GM19463 (cell line): ENCODE measurements around the gene TMEM179.

Source experiments
- ATAC-seq: cut with Tn5 transposase; IDR thresholded peaks from one replicate; pipeline ENCODE4 v1.9.1; 2021; ENCODE audit warnings: mild to moderate bottlenecking, moderate library complexity; ENCODE audit not compliant: unreplicated experiment

Gene TMEM179

DNA sequence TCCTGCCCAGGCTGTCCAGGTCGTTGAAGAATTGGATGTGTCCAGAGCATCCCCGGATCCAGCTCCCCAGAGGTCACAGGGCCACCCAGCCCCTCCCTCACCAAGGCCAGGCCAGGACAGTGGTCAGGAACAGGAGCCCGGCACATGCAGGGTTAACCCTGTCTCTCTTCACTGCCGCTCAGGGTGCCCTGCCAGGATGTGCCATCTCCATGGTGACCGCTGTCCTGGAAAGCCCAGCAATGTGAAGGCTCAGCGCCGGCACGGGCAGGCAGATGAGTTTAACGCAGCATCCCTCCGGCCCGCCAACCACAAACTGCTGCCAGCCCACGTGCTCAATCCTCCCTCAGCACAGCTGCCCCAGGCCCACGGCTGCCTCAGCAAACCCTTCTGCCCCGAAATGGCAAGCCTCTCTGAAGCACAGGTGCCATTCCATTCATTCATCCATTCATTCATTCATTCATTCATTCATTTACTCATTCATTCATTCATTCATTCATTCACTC, 4.4 kb downstream of the TMEM179 start:
- ATAC-seq = no peak

DNA sequence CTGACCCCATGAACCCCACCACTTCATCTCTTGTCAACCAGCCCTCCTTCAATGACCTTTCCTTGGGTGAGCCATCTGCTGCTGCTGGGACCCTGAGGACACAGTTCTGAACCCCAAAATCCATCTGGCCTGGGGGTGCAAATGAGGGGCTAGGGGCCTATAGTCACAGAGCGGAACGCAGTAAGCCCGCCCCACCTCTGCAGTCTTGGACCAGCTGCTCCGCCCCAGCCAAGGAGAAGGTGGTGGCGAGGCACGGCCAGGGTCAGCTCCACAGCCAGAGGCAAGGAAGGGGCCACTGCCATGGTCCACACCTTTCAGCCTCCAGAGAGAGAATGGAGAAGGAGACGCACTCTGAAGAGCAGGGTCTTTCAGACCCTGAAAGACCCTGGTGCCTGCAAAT, 5.1 kb downstream of the TMEM179 start:
- no peak for ATAC-seq

DNA sequence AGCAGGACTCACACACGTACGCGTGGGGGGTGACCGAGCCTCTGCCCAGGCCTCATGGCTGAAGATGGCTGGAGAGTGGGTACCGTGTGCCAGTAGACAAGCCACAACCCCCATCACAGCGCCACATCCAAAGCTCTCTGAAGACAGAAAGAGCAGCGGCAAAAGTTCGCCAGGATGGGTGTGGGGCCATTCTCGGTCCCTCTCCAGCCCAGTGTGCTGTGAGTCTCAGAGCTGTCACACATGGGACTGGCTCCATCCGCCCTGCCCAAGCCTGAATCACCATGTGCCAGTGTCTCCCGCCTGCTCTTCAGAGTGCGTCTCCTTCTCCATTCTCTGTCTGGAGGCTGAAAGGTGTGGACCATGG, 5.7 kb downstream of the TMEM179 start:
- no peak for ATAC-seq

DNA sequence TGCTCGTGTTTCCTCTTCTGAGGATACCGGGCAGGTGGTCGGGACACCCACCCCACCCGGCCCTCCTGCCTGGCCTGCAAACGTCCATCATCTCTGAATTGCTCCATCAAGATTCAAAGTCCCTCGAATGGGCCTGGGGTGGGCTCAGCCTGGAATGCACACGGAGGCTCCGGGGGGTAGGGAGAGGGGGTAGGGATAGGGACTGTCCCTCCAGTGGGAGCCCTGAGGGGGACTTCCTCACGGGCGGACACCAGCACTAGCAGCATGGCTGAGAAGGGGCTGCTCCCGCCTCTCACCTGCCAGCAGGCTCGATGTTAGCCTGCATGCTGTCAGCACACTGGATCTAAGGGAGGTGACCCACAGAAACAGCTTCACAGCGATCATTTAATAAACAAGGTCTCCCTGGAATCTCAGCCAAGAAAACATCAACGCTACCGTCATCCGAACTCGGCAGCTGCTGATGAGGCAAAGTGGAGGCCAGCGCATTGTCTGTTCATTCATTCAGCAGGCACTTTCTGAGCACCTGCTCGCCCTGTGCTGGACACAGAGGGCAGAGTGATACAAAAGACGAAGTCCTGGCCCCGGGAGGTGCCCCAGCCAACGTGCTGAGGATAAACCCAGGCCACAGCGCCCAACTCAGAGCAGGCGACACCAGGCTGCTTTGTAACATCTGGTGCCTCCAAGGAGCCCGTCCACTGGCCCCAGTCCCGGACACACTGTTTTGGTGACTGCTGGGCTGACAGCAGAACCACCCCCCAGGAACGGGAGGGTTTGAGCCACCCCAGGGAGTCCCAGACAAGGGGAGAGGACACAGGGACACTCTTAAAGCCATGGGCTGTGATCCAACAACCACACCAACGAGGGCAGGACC, 6.3 kb downstream of the TMEM179 start:
- ATAC-seq = no peak

DNA sequence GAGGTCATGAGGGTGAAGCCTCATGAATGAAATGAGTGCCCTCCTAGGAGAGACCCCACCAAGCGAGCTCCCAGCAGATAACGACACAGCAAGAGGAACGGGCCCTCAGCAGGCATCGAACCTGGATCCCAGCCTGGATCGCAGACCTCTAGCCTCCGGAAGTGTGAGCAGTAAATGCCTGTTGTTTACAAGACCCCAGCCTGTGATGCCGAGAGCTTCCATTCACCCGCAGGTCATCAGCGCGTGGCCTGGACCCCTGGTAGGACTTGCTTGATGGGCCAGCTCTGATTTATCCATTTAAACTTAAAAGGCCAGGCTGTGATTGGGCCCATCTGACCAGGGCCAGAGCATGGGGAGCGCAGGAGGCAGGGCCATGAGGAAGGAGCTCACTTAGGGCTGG, 7.0 kb downstream of the TMEM179 start:
- no peak for ATAC-seq

DNA sequence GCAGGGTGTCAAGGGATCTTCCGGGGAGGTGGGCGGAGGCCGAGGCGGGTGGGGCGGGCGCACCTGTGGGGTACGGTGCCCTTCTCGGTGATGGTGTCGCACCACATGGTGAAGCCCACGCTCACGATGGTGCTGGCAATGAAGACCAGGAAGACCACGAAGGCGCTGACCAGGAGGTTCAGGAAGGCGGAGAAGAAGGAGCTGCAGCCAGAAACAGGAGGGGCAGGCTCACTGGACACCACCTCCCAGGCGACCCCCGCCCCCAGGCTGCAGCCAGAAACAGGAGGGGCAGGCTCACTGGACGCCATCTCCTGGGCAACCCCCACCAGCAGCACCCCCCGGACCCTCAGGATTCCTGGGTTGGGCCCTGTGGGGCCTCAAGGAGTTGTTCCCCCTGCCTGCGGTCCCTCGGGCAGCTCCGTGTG, 7.6 kb downstream of the TMEM179 start:
- ATAC-seq = no peak

DNA sequence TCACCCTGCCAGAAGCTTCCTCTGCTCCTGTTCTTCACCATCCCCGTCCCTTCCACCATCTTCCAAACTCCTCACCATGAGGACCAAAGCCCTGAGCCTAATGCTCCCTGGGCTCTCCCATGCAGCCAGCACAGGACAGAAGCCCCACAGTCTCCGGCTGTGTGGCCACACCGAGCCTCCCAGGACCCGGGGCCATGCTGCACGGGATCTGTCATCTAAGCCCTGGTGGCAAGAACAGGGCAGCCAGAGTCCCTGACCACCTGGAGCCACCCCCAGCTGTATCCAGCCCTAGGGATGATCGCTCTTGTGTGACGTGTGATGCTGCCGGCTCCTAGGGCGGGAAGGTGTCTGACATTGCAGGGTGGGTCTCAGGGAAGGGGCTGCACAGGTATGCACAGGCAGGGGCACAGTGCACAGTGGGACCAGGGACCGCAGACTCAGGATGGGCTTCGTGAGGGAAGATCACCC, 8.1 kb downstream of the TMEM179 start:
- no peak for ATAC-seq

DNA sequence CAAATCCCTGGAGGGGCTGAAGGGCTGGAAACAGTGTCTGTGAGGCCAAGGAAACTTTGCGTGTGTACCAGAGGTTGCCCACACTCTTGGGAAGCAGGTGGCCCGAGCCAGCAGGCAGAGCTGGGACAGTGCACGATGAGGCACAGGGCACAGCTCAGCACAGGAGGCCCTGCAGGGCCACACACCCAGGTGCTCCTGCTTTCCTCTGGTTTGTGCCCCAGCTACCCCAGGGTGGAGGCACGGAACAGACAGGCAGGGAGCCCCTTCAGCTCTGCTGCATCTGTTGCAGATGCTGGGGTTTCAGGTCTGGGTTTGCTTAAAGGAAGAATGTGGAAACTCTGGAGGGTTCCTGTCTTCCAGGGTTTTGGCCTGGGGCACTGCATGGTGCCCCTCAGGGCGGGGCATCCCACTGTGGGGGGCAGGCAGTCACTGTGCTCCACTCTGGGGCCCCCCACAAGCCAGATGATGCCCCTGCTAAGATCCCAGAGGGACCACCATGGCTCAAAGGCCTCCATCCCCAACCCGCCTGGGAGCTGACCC, 8.6 kb downstream of the TMEM179 start:
- ATAC-seq = no peak

DNA sequence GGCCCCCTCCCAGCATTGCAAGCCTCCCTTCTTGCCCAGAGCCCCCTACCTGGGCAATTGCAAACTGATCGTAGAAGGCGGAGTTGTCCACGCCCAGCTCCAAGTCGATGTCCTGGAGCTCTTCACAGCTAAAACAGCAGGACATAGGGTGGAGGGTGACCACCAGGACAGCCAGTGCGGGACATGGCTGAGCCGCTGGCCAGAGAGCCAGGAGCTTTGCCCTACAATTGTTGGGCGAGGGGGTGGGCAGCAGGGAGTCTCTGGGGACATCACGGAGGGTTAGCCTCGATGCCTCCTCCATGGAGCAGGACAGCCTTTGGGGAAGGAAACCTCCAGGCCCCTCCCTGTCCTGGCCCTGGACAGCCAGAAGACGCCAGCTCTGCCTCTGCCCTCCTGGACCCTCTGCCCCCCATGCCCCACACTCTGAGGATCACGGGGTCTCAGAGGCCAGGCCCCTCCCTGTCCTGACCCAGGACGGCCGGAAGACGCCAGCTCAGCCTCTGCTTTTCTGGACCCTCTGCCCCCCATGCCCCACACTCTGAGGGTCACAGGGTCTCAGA, 9.4 kb downstream of the TMEM179 start:
- ATAC-seq = no peak

DNA sequence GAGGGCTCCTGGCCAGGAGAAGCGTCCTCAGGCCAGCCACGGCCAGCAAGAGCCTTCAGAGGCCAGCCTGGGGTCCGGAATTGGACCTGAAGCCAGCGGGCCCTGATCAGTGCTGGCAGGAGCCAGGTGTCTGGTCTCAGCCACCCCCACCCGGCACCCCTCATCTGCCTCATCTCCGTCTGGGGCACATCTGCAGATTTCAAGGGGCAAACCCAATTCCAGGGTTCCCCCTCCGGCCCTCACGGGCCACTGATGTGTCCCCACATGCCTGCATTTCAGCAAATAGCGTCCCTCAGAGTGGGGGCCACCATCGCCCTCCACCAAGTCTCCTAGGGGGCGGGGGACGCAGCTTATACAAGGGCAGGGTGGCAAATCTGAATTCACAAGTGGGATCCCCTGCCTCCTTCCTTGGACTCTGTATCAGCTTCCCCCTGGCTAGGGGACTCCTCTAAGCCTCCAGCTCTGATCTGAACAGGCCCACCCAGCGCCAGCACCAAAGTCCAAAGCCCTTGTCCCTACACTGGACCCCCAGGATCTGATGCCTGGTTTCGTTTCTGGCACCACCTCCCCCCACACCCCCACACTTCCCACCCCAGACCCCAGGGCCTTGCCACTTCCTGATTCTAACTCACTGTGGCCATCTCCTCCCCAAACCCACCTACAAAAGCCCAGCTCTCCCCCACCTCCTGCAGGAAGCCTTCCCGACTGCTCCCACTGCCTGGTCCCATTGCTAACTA, 10.1 kb downstream of the TMEM179 start:
- no peak for ATAC-seq

DNA sequence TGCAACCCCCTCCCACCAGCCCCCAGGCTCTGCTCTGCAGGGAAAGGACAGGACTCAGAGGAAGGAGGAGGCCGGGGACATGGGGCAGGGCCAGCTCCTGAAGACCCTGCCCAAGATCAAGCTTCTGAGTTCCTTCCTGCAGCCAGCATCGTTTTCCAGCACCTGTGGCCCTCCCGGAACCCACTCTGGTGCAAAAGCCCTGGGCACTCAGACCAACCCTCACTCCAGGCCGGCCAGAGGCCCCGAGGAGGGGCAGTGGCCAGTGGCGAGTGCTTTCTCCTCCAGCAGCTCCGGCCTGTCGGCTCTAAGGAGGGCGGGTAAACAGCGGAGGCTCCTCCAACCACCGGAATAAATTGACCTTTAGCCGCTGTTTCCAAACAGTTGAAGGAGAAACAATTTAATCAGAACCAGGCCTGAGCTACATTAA, 10.8 kb downstream of the TMEM179 start:
- ATAC-seq = no peak

DNA sequence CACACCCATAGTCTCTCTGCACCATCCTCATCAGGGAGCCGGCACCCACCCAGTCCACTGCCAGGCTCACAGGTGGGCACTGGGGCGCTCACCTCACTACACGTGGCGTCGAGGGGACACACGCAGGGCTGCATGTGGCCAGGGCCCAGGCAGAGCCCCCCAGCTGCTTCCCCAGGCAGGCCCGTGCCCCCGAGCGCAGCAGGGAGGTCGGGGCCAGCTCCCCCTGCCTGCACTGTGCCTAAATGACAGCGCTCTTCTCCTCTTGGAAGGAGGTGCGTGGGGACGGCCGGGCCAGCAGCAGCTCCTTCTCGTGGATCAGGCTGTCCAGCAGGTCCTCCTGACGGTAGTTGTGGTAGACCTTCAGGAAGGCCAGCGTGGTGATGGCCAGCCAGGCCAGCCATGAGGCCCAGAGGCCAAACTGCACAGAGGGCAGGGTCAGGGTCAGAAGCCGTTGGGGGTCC, 11.3 kb downstream of the TMEM179 start:
- ATAC-seq = no peak

DNA sequence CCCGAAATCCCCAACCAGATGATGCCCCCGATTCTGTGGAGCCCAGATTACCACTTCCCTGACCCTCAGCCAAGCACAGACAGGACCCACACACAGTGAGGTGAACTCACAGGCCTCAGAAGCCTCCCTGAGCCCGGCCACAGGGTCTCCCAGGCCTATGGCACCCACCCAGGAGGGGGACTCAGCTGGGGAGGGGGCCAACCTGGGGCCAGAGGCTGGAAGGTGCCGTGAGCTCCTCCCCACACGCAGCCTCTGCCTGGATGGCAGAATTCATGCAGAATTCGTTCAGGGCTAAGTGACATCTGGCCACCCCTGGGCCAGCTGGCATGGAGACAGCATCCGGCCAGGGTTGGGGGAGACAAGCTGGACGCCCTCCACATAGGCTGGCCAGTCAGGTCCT, 11.8 kb downstream of the TMEM179 start:
- no peak for ATAC-seq

DNA sequence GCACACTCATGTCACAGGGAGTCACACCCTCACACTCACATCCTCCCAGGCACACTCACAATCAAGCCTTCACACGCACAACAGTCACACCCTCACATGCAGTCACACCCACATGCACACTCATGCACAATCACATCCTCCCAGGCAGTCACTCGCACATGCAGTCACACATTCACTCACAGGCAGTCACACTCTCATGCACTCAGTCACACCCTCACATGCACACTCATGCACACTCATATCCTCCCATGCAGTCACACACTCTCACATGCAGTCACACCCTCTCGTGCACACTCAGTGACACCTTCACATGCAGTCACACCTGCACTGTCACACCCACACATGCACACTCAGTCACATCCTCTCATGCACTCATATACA, 12.3 kb downstream of the TMEM179 start:
- ATAC-seq = no peak

DNA sequence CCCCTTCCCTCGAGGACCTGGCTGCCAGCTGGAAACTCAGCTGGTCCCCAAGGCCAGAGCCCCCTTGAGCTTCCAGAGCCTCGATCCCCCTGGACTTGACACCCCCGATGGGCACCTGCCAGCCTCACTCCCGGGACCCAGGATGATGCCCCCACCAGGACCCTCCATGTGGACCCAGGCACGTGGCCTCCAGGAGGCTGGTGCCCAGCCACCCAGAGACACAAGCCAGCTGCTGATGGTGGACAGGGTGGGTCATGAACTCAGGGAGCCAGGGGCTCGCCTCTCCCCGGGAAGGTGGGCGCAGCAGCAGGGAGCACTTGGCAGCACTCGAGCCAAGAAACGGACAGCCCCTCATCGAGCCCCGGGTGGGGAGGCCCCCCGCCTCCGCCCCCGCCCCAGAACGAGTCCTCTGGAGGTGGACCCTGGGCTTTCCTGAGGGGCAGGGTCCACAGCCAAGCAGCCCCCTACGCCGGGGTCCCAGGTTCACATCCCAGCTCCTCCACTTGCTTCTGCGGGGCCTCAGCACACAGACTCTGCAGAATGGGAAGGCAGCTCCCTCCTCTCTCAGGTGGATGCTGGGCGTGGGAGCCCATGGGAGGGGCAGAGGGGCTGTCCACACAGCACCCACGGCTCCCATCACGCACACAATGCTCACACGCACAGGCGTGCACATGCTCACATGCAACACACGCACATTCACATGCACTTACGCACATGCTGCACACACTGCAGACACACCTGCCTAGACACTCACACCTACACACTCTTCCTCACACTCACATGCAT, 12.9 kb downstream of the TMEM179 start:
- no peak for ATAC-seq

DNA sequence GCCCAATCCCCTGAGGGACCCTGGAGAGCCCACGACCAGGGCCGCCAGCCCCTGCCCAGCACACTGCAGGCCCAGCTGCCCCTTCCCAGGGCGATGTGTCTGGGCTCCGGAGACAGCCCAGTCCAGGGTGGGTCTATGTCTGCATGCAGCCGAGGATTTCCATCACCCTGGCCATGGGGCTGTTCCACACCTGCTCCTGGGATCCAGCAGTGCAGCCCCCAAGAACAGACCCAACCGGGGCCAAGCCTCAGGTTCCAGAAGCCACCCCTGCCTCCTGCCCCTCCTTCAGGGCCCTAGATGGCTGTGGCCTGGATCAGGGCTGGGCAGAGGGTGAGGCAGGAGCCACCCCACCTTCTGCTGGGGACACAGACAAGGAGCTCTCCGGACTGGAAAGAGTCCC, 13.5 kb downstream of the TMEM179 start:
- no peak for ATAC-seq

DNA sequence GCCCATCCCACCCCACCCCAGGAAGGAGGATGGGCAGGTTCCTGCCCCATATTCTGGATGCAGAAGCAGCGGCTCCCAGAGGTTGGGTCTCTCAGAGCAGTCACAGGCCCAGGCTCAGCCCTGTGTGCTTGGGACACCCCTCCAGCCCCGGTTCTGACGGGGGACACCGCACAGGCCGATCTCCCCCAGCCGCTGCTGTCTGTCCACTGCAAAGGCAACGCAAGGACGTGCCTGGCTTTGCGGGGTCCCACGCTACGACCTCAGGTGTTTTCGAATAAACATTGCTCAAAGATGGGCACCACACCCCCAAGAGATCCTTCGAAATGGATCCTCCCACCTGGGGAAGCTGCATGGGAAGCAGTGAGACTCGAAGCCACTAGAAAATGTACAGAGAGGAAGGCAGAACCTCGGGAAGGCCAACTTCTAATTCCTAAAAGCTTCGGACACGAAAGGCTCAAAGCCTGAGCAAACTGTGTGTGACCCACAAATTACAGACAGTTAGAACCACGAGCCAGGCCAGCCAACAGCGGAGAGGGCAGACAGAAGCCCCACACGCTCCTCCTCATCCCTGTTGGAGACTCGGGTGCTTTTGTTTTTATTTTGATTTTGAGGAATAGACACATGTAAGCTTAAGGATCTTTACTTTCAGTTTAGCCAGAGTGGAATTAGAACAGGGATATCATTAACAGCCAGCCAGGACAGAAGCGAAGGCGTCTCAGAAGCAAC, 14.2 kb downstream of the TMEM179 start:
- ATAC-seq = no peak

DNA sequence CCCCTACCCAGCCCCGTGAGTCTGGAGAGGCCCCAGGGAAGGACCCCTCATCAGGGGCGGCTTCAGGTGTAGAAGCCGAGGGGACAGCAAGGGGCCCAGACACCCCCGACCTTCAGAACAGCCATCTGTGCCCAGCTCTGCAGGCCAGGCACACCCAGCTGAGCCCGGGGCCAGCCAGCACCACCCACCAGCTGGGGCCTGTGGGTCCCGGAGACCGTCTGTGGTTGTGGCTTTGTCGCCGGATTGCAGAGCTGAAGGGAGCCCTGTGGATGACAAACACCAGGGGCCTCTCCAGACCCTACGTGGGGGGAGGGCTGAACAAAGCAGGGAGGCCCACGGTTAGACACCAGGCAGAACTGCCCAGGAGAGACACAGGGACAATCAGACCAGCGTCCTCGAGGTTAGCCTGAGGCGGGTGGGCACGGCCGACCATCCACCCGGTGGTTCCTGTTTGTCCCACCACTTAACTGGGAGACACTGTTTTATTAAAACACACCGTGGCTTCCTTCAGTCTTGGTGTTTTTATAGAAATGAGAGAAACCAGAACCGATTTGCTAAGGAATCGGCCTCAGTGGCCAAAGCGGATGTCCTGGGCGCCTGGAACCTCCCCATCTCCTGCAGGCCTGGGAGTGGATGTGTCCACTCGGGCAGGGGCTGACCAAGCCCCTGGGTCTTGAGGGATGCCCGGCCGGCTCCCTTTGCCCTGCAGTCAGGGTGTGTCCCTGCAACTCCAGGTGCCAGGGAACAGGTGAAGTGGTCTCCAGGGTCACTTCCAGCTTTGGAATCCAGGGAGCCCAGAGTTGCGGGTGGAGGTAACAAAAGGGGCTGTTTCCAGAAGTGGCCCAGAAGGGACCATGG, 15.0 kb downstream of the TMEM179 start:
- no peak for ATAC-seq
